Esophagus squamous epithelium (tissue), 5 donors: ENCODE data around the gene NLGN2. TPM values are rescaled to one million over a fixed set of nuclear protein-coding genes. Genes with fewer than 3 reads are reported as not detected.

Experiments
- DNase-seq: peaks from one replicate; lab custom pipeline; 2025; lab: John Stamatoyannopoulos, UW
- H3K27ac ChIP-seq, 4 donors: fragments of 200-600 bp; sonication (generic); one replicate each; pipeline ENCODE4 v1.5.1; 2016 to 2019; ENCODE audit warnings: mild to moderate bottlenecking in 1 of 4
- H3K27me3 ChIP-seq, 4 donors: fragments of 200-600 bp; sonication (generic); 1 replicate in 3 of 4; 2 replicates in 1 of 4; pipeline versions ENCODE4 v1.5.1 to v1.6.0; 2017 to 2021; ENCODE audit warnings: antibody characterized with exemption in 1 of 4
- H3K36me3 ChIP-seq, 3 donors: fragments of 200-600 bp; sonication (generic); one replicate each; pipeline ENCODE4 v1.5.1; 2016 to 2019
- H3K4me1 ChIP-seq, 3 donors: fragments of 200-600 bp; sonication (generic); one replicate each; pipeline ENCODE4 v1.5.1; 2017 to 2019
- H3K4me3 ChIP-seq, 4 donors: fragments of 200-600 bp; sonication (generic); 1 replicate in 3 of 4; 2 replicates in 1 of 4; pipeline ENCODE4 v1.5.1; 2016 to 2019; ENCODE audit warnings: mild to moderate bottlenecking in 2 of 4, moderate library complexity in 1 of 4
- H3K9me3 ChIP-seq, 3 donors: fragments of 200-600 bp; sonication (generic); one replicate each; pipeline ENCODE4 v1.5.1; 2016 to 2019
- CTCF ChIP-seq, 6 experiments: fragments of 450-650 bp in 4 of 6; fragments of 200-600 bp in 2 of 6; sonication (generic) in 2 of 6; IDR thresholded peaks; one replicate each; pipeline ENCODE4 v1.5.1; 2016 to 2019; ENCODE audit warnings: antibody characterized with exemption in 6 of 6, mild to moderate bottlenecking in 4 of 6, moderate library complexity in 4 of 6
- POLR2A ChIP-seq, 4 donors: fragments of 450-650 bp; IDR thresholded peaks; one replicate each; pipeline ENCODE4 v1.6.1; 2017; ENCODE audit warnings: antibody characterized with exemption in 4 of 4, mild to moderate bottlenecking in 4 of 4, moderate library complexity in 3 of 4
- WGBS, 2 donors: methylation state at CpG; one replicate each; pipeline ENCODE4 v1.1.5; 2018; 5-methylcytosine and 5-hydroxymethylcytosine counted together
- intact Hi-C: fragments of 100-400 bp; cut with DNase I; formaldehyde crosslinking; loops from one replicate; pipeline ENCODE4 v1.15.0; 2022
- total RNA-seq, 4 donors: library from RNA; depleted of rRNA; stranded (reverse); fragments of >200 nt; gene quantifications; one replicate each; pipeline ENCODE4 v1.1.0, GENCODE V29; 2016
- donor health status: DM: yes; HTN: yes; CAD: no.

Gene NLGN2
- total RNA-seq, 4 donors from 2014 or later = 1.4 to 5.3 (median 2.0) TPM

GRCh38 chr17:7440834-7441195 is 33.2 kb downstream of the NLGN2 start:
- H3K27ac ChIP-seq = no peak overlapping the region
- H3K4me3 ChIP-seq = peak overlapping the region in 2 of 4 donors; percentile 61 to 80

GRCh38 chr17:7441266-7441665 is 33.6 kb downstream of the NLGN2 start:
- Histone ChIP-seq H3K4me1 (peaks cover 60 to 82% (median 65%) of the 10 kb centered on the region in 3 donors), H3K9me3 (no peaks in the 10 kb centered on the region), H3K36me3 (no peaks in the 10 kb centered on the region), H3K4me3 (no peak overlapping the region), H3K27me3 (peaks cover 0 to 61% (median 6%) of the 10 kb centered on the region in 4 donors), H3K27ac (no peak overlapping the region)
- no peak for DNase-seq
- WGBS, 2 donors = 31 to 47% methylated on average over 5 to 7 of the region's 7 CpGs
- intact Hi-C loops = loop anchor here (5.0 kb wide), 1 partner anchor 36 kb away; the partner anchor contains the start of gene ZBTB4
- TF ChIP-seq POLR2A (IDR thresholded peaks at IDR 0.05) (no peak), CTCF (IDR thresholded peaks at IDR 0.05) (no peak)

More at GRCh38 chr17:7440834-7441195, 33.2 kb downstream of the NLGN2 start:
- Histone ChIP-seq H3K9me3 (no peaks in the 10 kb centered on the region), H3K27me3 (peaks cover 0 to 61% (median 5%) of the 10 kb centered on the region in 4 donors), H3K4me1 (peaks cover 62 to 82% (median 69%) of the 10 kb centered on the region in 3 donors), H3K36me3 (no peaks in the 10 kb centered on the region)
- WGBS, 2 donors = 3 to 22% methylated on average over 3 to 6 of the region's 12 CpGs
- intact Hi-C loops = loop anchor here (5.0 kb wide), 1 partner anchor 36 kb away; the partner anchor contains the start of gene ZBTB4
- no peak for DNase-seq
- TF ChIP-seq CTCF (IDR thresholded peaks at IDR 0.05) = no peak
- no peak for TF ChIP-seq POLR2A (IDR thresholded peaks at IDR 0.05)

GRCh38 chr17:7442142-7442541 is 34.5 kb downstream of the NLGN2 start:
- TF ChIP-seq CTCF (IDR thresholded peaks at IDR 0.05) (no peak), POLR2A (IDR thresholded peaks at IDR 0.05) (no peak)
- no peak for DNase-seq
- H3K36me3 ChIP-seq = no peaks in the 10 kb centered on the region
- H3K27me3 ChIP-seq = peaks cover 0 to 67% (median 8%) of the 10 kb centered on the region in 4 donors
- peaks cover 52 to 82% (median 62%) of the 10 kb centered on the region in 3 donors for H3K4me1 ChIP-seq
- intact Hi-C loops = loop anchor here (5.0 kb wide), 1 partner anchor 35 kb away; the partner anchor contains the start of gene ZBTB4
- H3K9me3 ChIP-seq = no peaks in the 10 kb centered on the region
- no peak overlapping the region for H3K27ac ChIP-seq
- H3K4me3 ChIP-seq = no peak overlapping the region
- 79 to 100% methylated on average over 2 of the region's 2 CpGs for WGBS, 2 donors

GRCh38 chr17:7443499-7444485 is 36.1 kb downstream of the NLGN2 start:
- TF ChIP-seq POLR2A (IDR thresholded peaks at IDR 0.05) (no peak), CTCF (IDR thresholded peaks at IDR 0.05) (no peak)
- no peak overlapping the region for H3K4me3 ChIP-seq
- peaks cover 0 to 68% (median 8%) of the 10 kb centered on the region in 4 donors for H3K27me3 ChIP-seq
- H3K9me3 ChIP-seq = no peaks in the 10 kb centered on the region
- intact Hi-C loops = loop anchor here (5.0 kb wide), 1 partner anchor 34 kb away; the partner anchor contains the start of gene ZBTB4
- H3K36me3 ChIP-seq = no peaks in the 10 kb centered on the region
- peak overlapping the region; percentile 39 to 80 (median 57) for H3K27ac ChIP-seq
- peaks cover 35 to 66% (median 45%) of the 10 kb centered on the region in 3 donors for H3K4me1 ChIP-seq
- WGBS, 2 donors = 54 to 76% methylated on average over 7 of the region's 7 CpGs
- no peak for DNase-seq
